Natural killer cell (primary cell): Measurements from ENCODE around the gene DPEP2. TPM values are rescaled to one million over a fixed set of nuclear protein-coding genes. Genes with fewer than 3 reads are reported as not detected.

ENCODE experiments used
- ATAC-seq, 3 donors: fragments of 150-1000 bp in 2 of 3; fragments of 200-7000 bp in 1 of 3; cut with Tn5 transposase; 1 replicate in 1 of 3; 2 replicates in 2 of 3; pipeline ENCODE4 v1.10.0; 2021; ENCODE audit warnings: mild to moderate bottlenecking in 2 of 3, moderate library complexity in 2 of 3
- DNase-seq, 2 donors: peaks; one replicate each; pipeline versions ENCODE4 v3.0.0 to v3.0.0-alpha.2; 2013 to 2021; ENCODE audit warnings: mixed read lengths in 1 of 2
- H3K27ac ChIP-seq: one replicate; pipeline ENCODE4 v1.5.1; 2013; ENCODE audit warnings: mild to moderate bottlenecking, low read length
- H3K27me3 ChIP-seq: one replicate; pipeline ENCODE4 v1.6.1; 2013; ENCODE audit warnings: low read length; ENCODE audit not compliant: control insufficient read depth, insufficient read depth
- H3K36me3 ChIP-seq: one replicate; pipeline ENCODE4 v1.6.1; 2013; ENCODE audit warnings: low read length; ENCODE audit not compliant: control insufficient read depth, insufficient read depth
- H3K4me1 ChIP-seq: one replicate; pipeline ENCODE4 v1.6.1; 2013; ENCODE audit warnings: low read length; ENCODE audit not compliant: control insufficient read depth, insufficient read depth
- H3K4me3 ChIP-seq: one replicate; pipeline ENCODE4 v1.5.1; 2013; ENCODE audit warnings: low read length
- H3K9me3 ChIP-seq: one replicate; pipeline ENCODE4 v1.6.1; 2013; ENCODE audit warnings: low read length; ENCODE audit not compliant: control insufficient read depth, insufficient read depth
- H3K27ac Mint-ChIP-seq, 2 donors: one replicate each; pipeline ENCODE4 v1.8.0; 2022; ENCODE audit warnings: mild to moderate bottlenecking in 2 of 2, mixed read lengths in 2 of 2, moderate library complexity in 1 of 2
- H3K27me3 Mint-ChIP-seq, 2 donors: one replicate each; pipeline ENCODE4 v1.8.0; 2022; ENCODE audit warnings: low read depth in 2 of 2, mixed read lengths in 2 of 2
- H3K36me3 Mint-ChIP-seq: one replicate; pipeline ENCODE4 v1.8.0; 2022; ENCODE audit warnings: mixed read lengths
- H3K4me1 Mint-ChIP-seq, 2 donors: one replicate each; pipeline ENCODE4 v1.8.0; 2022; ENCODE audit warnings: mixed read lengths in 2 of 2
- H3K4me3 Mint-ChIP-seq: one replicate; pipeline ENCODE4 v1.8.0; 2022; ENCODE audit warnings: mild to moderate bottlenecking, moderate library complexity, mixed read lengths
- H3K9me3 Mint-ChIP-seq, 2 donors: one replicate each; pipeline ENCODE4 v1.8.0; 2022; ENCODE audit warnings: mixed read lengths in 2 of 2
- CTCF ChIP-seq: fragments of 200-600 bp; IDR thresholded peaks from one replicate; pipeline ENCODE4 v1.8.0; 2022; ENCODE audit warnings: antibody characterized with exemption
- WGBS: methylation state at CpG from one replicate; pipeline ENCODE4 v1.1.7; 2013; ENCODE audit warnings: missing lambda C conversion rate; ENCODE audit not compliant: insufficient coverage; 5-methylcytosine and 5-hydroxymethylcytosine counted together
- intact Hi-C: fragments of 100-400 bp; cut with micrococcal nuclease; formaldehyde crosslinking; loops from one replicate; pipeline ENCODE4 v1.14.2; 2022
- total RNA-seq, 4 donors: library from RNA; stranded (reverse); fragments of 120-200 nt in 1 of 4; gene quantifications; one replicate each; pipeline versions ENCODE4 v1.2.3 to v1.2.4, GENCODE V29; 2013 to 2022

The DPEP2 gene
- total RNA-seq, 3 donors from 2014 or later (not counting 1 experiment from before 2014, with no cell fraction given): 47.2 to 64.1 (median 61.8) TPM

- no peaks in the 10 kb centered on the region for H3K27me3 ChIP-seq
- peaks cover 16 to 31% of the 10 kb centered on the region in 2 donors for H3K4me1 Mint-ChIP-seq
- peak within 1 kb of the TSS; percentile 83 for H3K4me3 ChIP-seq
- peaks cover 7% of the 10 kb centered on the region for H3K36me3 Mint-ChIP-seq
- no peak for TF ChIP-seq CTCF
- ATAC-seq (peak; percentile 90 to 96 (median 93)), DNase-seq (peak; percentile 97 to 98)
- peaks cover 26% of the 10 kb centered on the region for H3K4me1 ChIP-seq
- peak within 1 kb of the TSS; percentile 99 for H3K4me3 Mint-ChIP-seq
- intact Hi-C loops: loop anchor here (1.0 to 5.0 kb wide), 2 partner anchors 30 to 39 kb away; no protein-coding TSS in a partner anchor
- no peaks in the 10 kb centered on the region for H3K27me3 Mint-ChIP-seq
- no peaks in the 10 kb centered on the region for H3K9me3 Mint-ChIP-seq
- H3K27ac Mint-ChIP-seq: peak within 1 kb of the TSS; percentile 91 to 96
- H3K27ac ChIP-seq: peak within 1 kb of the TSS; percentile 70
- under 1% methylated on average over 84 of the region's 84 CpGs for WGBS
- no peaks in the 10 kb centered on the region for H3K9me3 ChIP-seq
- H3K36me3 ChIP-seq: peaks cover 12% of the 10 kb centered on the region
These were observed 23.6 kb upstream of the DPEP2 start, which contains the start of the genes DDX28 and DUS2 for GRCh38 chr16:68022728-68023537. DDX28 (minus strand) TSS chr16:68023232; CDS start chr16:68023202, 30 bp downstream. DUS2 (plus strand) TSS chr16:68023284; CDS start chr16:68038024, 14,740 bp downstream.

GRCh38 chr16:68022278-68022727, 23.0 kb upstream of the DPEP2 start:
- ATAC-seq (no peak), DNase-seq (no peak)
- no peaks in the 10 kb centered on the region for H3K9me3 ChIP-seq
- no peaks in the 10 kb centered on the region for H3K27me3 ChIP-seq
- H3K27ac Mint-ChIP-seq: peak overlapping the region; percentile 91 to 96
- H3K27me3 Mint-ChIP-seq: no peaks in the 10 kb centered on the region
- no peaks in the 10 kb centered on the region for H3K9me3 Mint-ChIP-seq
- H3K4me1 Mint-ChIP-seq: peaks cover 16 to 31% of the 10 kb centered on the region in 2 donors
- H3K4me3 Mint-ChIP-seq: peak overlapping the region; percentile 99
- peaks cover under 1% of the 10 kb centered on the region for H3K36me3 Mint-ChIP-seq
- TF ChIP-seq CTCF: no peak
- WGBS: 15% methylated on average over 19 of the region's 19 CpGs
- H3K27ac ChIP-seq: peak overlapping the region; percentile 70
- H3K36me3 ChIP-seq: peaks cover 9% of the 10 kb centered on the region
- intact Hi-C loops: loop anchor here (5.0 kb wide), 1 partner anchor 40 kb away; no protein-coding TSS in a partner anchor
- H3K4me1 ChIP-seq: peaks cover 26% of the 10 kb centered on the region
- peak overlapping the region; percentile 83 for H3K4me3 ChIP-seq

GRCh38 chr16:68021490-68021889, 22.2 kb upstream of the DPEP2 start:
- Mint-ChIP-seq H3K4me1 (peaks cover 16 to 31% of the 10 kb centered on the region in 2 donors), H3K27ac (peak overlapping the region; percentile 91 to 96), H3K4me3 (peak overlapping the region; percentile 99), H3K36me3 (no peaks in the 10 kb centered on the region), H3K9me3 (no peaks in the 10 kb centered on the region), H3K27me3 (no peaks in the 10 kb centered on the region)
- H3K27ac ChIP-seq: no peak overlapping the region
- DNase-seq: no peak
- H3K9me3 ChIP-seq: no peaks in the 10 kb centered on the region
- peaks cover 26% of the 10 kb centered on the region for H3K4me1 ChIP-seq
- WGBS: 97% methylated on average over 10 of the region's 10 CpGs
- intact Hi-C loops: loop anchor here (5.0 kb wide), 1 partner anchor 41 kb away; no protein-coding TSS in a partner anchor
- peaks cover 9% of the 10 kb centered on the region for H3K36me3 ChIP-seq
- no peak for ATAC-seq
- TF ChIP-seq CTCF: no peak
- H3K4me3 ChIP-seq: no peak overlapping the region
- no peaks in the 10 kb centered on the region for H3K27me3 ChIP-seq
